ENCODE measurements around the gene ADORA2A.
A peak's percentile ranks its signal among the peaks of the same experiment; 100 is the strongest.
"Not testable (repeated sequence)": the region's sequence is repeated elsewhere in the genome, so short reads cannot be mapped to it uniquely, and the experiment has no call there.

Gene ADORA2A

DNA sequence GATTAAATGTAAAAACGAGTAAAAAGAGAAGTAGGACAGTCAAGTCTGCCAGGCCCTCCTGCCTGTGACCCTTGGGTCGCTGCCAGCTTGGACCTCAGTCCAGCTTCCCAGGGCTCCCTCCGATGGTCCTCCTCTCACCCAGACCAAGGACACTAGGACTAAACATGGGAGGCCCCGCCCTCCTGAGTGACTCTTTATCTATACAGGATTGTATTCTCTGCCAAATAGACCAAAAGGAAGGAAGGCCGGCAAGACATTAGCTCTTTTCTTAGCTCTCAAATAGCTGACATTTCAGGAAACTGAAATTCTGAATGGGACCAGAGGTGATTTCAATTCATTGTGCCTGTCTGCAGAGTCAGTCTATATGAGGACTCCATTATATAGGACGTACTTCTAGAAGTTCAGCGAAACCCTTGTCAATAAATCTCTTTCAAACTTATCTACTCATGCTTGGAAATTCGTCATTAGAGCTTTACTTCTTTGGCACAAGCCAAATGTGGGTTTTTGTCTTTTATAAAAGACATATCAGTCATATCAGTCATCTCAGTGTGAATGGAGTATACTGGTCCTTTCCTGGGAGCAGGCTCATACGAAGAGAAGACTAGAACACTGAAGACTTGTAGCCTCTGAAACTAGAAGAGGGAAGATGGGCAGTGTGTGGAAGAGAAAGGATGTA lies 28.5 kb downstream of the ADORA2A start:
- DNase-seq = no peak

DNA sequence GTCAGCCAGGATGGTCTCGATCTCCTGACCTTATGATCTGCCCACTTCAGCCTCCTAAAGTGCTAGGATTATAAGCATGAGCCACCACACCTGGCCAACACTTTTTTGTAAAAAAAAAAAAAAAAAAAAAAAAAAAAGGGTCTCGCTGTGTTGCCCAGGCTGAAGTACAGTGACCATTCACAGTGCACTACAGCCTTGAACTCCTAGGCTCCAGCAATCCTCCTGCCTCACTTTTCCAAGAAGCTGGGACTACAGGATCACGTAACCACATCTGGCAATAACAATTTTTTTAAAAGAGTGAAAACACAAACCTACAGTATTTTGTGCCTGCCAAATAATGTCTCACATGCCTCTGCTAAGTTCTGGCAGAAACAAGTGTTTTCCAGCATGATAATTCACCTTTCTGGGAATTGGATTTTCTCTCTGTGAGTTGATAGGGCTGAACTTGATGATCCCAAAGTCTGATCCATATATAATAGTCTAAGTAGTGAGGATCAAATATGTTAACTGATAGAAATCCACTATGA lies 30.6 kb downstream of the ADORA2A start:
- DNase-seq = no peak

DNA sequence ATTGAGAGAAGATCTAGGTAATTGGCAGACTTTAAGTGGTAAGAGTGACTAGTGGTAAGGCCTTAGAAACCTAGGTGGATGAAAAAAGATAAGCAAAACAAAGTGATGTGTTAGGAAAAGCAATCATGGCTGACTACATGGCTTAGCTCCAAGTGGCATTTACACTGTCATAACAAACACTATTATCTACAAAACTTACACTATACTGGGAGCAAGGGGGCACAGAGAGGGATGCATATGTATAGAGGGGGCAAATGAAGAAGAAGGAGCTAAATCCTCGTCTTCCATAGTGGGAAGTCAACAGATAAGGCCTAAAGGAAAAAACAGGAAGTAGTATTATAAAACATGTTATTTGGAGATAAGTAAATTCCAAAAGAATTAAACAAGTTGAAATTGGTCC lies 32.5 kb downstream of the ADORA2A start:
- DNase-seq = peak in 1 of 2 experiments; percentile 11

DNA sequence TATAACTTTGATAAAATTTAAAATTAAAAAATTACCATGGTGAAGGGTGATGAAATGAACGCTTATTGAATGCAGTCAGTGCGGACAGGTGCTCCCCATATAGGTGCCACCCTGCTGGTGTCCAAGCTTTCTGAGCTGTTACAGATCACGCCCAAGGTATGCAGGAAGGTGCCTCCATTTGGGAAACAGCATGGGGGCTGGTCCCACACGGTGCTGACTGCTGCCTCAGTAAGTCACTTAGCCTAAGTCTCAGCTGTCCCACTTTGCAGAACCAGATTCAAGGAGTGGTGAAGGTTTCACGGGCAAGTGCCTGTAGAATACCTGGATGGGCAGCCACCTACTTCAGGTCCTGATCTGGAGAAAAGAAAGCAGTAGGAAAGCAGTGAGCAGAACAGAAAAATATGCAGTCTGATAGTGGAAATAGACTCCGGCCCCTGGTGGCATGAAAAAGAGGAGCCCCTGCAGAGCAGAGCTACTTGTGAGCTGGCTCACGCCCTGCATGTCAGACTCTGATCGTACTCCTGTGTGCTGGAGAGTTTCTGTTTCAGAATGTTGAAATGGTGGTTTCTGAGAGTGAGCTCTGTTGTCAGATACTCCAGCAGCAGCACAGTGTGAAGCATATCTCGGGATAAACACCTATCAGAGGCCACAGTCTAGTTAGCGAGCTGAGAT lies 33.2 kb downstream of the ADORA2A start:
- no peak for DNase-seq

DNA sequence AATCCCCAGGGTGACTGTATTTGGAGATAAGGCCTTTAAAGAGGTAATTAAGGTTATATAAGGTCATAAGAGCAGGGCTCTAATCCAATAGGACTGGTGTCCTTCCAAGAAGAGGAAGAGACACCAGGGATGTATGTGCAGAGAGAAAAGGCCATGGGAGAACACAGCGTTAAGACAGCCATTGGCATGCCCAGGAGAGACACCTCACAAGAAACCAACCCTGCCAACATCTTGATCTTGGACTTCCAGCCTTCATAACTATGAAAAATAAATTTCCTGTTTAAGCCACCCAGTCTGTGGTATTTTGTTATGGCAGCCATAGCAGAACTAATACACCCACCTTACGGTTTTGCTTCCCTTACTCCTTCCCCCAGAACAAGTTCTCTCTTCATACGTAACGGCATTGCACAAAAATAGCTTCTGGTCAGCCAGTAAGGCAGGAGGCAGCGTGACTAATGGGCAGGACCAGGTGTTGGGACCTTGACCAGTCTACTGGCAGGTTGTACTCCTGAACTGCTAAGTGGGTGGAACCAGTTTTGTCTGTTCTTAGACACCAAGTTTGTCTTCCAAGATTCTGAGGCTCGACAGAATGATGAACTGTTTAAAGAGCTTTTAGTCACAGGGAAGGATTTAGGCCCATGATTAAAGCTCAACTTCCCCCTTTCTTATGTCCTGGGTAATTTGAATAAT lies 35.8 kb downstream of the ADORA2A start:
- DNase-seq = no peak

DNA sequence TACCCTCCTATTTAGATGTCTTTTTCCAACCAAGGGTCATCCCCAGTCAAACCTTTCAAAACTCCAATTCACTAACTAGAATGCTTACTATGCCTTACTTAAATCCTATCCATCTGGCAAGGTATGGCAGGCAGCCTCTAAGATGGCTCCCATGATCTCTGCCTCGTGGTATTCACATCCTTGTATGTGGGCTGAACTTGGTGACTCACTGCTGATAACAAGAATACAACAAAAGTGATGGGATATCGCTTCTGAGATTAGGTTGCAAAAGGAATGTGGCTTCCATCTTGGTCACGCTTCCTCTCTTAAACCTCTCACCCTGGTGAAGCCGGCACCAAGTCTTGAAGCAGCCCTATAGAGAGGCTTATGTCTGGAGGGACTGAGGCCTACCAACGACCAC lies 38.2 kb downstream of the ADORA2A start:
- DNase-seq = peak in 1 of 2 experiments; percentile 7

DNA sequence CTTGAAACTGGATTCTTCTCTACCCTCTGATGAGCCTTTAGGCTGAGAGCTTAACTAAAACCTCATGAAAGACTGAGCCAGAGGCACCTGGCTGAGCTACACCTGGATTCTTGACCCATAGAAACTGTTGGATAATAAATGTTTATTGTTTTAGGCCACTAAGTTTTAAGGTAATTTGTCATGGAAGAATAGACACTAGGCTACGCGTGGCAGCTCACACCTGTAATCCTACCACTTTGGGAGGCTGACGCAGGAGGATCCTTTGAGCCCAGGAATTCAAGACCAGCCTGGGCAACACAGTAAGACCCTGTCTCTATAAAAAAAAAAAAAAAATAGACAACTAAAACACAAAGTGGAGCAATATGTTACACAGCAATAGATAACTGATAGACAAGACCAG lies 38.6 kb downstream of the ADORA2A start:
- no peak for DNase-seq

DNA sequence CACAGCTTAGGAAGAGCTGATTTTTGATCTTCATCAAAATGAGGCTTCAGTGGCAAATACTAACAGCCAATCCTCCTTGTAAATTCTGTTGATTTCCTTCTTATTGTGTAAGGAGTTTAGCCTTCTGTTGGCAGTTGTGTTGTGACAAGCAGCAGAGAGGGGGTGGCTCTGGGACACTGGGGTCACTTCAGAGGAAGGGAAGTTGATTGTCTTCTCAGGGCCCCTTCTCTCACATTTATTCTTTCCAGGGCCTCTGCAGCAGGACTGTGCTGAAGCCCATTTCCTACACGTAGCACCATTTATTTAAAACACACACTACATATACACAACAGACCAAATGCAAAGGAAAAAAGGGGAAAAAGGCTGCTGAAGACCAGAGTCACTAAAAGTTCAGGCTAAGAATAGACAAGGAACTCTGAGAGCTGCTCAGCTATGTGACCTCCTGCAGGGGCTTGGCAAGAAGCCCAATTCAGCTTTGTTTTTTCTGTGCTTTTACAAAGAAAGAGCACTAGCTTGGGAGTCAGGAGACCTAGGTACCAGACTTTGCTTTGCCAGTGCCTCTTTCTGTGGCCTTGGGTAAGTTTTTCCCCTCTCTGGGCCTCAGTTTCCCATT lies 39.4 kb downstream of the ADORA2A start:
- DNase-seq = peak; percentile 69 to 77

DNA sequence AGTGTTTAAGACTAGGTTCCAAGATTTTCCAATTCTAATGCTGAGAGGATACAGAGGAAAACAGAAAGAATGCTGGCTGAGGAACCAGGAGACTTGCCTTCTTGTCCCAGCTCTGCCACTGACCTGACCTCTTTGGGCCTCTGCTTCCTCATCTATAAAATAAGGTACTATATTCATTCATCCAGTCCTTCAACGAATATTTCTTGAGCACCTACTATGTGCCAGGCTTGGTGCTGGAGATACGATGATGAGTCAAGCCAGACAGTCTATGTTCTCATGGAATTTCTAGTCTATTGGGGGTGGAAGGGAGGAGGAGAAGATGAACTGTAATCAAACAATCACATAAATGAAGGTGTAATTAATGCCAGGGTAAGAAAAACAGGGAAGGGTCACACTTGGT lies 39.9 kb downstream of the ADORA2A start:
- DNase-seq = no peak

DNA sequence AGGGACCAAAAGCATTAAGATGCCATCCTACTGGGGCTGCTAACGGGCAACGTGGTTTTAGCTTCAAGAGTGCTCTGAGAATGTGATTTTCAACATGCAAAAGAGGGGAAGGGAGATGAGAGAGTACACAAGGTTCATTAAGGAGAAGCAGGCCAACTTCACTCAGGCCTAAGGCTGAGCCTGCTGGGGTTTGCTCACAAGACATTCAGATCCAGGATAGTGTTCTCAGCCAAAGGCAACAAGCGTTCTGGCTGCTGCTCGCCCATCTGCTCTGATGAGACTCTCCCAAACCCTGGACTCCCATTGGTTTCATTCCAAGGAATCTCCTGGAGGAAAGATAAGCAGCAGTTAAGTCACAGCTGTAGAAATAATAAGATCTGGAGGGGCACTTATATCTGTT lies 44.2 kb downstream of the ADORA2A start:
- DNase-seq = no peak

DNA sequence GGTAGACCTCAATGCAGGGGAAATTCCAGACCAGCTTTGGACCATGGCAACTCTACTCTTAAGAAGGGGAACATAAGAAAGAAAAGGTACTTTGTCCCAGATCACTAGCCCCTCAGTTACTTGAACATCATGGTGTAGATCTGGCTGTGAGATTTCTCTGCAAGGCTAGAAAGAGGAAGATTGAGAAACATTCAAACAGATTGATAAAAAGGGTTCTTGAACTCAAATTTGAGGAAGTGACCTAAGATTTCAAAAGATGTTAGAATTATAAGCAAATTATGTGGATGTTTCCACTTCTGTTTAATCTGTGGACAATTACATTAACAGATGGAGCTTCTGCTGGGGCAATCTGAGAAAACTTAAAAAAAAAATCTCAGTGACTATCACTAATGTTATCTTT lies 45.9 kb downstream of the ADORA2A start:
- DNase-seq = peak; percentile 46 to 68

DNA sequence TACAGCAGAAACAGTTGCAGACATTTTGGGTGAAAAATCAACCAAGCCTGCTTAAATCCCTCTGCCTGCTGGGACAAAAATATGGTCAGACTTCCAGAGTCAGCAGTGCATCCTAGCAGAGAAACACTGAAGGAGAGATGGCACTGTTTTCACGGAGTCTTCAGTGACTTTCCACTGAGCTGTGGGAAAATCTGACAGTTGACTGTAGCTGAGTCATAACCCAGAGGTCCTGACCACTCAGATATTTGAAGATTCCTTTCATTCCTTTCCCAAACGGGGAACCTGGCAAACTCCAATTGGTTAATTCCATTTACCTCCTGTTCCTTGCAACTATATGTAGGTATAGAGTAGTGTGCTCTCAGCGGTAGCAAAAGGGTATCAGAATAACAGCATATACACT lies 46.8 kb downstream of the ADORA2A start:
- no peak for DNase-seq

DNA sequence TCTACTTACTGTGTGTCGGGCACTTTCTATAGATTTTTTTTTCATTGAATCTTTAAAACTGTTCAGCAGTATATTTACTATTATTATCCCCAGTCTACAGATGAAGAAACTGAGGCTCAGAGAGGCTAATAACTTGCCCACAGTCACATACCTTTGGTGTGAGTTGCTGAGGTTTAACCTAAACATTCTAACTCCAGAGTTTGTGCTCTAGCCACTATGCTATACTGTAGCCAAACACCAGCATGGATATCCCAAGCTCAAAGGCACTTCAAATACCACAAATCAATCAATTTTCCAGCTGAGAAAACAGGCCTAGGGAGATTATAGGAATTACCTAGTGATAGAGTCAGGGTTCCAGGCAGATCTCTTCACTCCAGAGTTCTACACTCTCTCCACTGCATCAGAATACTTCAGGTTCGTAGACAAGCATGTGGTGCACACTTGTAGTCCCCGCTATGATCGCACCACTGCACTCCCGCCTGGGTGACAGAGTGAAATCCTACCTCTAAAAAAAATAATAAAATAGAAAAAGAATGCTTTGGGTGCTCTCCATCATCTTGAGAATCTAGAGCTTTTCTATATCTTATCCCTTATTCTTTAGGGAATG lies 47.4 kb downstream of the ADORA2A start:
- DNase-seq = no peak

DNA sequence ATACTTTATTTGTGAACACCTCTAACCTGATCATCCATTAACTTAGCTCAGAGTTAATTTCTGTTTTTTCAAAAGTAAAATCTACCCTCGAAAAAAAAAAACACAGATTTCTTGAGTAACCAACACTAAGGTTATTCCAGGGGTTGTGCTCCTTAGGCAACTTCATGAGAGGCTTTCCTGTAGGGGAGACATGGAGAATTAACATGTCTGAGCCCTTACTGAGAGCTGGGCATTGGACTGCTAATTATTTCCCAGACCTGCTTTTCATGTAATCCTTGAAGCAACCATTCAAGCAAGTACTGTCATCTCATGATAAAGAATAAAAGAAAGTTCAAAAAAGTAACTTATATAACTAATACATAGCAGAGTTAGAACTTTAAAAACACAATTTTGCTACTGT lies 54.2 kb downstream of the ADORA2A start:
- no peak for DNase-seq

DNA sequence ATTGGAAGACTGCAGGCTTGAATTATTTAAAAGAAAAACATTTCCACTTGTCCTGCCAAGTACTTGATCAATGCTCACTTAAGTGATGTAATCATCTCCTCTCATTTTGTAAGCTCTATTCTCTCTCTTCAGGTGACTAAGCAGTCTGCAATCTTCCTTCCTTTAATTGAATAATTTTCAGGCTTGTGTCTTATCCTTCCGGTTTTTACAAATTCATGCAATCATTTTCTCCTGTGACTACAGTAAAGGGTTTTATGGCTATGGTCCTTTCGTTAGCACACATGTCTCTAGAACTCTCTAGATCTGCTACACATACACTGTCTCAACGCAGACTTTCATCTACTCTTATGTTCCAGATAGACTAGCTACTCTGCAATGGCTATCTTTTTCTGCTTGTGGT lies 55.2 kb downstream of the ADORA2A start:
- DNase-seq = peak; percentile 17 to 25

DNA sequence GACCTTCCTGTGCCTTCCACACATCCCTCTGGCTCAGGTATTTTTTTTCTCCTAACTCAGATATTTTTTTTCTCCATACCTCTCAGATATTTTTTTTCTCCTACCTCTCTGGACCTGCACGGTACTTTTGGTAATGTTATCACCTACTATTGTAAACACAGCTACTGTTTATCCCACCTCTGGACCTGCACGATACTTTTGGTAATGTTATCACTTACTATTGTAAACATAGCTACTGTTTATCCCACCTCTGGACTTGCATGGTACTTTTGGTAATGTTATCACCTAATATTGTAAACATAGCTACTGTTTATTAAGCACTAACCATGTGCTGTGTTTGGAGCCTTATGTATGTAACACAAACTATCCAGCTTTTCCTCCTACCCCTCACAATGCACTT lies 55.6 kb downstream of the ADORA2A start:
- no peak for DNase-seq

DNA sequence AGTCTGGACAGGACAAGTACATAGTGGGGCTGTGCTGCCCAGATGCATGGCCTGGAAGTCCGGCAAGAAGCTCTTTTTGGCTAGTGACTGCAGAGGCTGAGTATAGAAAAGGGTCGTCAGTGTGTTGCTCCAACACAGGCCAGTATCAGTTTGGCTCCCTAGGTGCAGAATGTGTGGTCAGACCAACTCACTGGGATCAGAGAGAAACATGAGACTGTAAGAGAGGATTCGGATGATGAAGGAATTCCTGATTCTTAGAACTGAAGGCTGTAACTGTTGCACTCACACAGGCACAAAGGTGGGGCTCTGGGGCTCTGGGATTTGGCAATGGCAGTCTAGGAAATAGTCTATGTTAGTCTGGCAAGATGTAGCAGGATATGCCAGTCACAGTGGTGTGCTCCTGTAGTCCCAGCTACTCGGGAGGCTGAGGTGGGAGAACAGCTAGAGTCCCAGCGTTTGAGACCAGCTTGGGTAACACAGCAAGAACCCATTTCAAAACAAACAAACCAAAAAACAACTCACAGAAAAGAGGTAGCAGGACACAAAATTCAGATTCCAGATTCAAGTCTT lies 56.7 kb downstream of the ADORA2A start:
- no peak for DNase-seq

DNA sequence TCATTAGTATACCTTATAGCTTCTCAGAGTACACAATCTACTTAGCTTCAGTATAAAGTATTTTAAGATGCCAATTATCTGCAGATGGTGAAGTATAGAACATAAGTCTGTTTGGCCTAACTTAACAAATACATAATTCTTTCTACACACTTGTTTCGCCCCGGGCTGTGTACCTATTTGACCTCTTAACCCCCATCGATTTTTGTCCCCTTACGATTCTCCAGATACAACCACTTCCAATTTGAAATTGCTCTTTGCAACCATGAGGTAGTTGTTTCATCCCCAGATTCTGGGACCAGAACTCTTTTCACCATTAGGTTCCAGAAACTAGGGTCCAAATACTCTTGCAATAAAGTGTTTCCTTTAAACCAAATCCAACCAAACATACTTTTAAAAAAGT lies 57.8 kb downstream of the ADORA2A start:
- no peak for DNase-seq

DNA sequence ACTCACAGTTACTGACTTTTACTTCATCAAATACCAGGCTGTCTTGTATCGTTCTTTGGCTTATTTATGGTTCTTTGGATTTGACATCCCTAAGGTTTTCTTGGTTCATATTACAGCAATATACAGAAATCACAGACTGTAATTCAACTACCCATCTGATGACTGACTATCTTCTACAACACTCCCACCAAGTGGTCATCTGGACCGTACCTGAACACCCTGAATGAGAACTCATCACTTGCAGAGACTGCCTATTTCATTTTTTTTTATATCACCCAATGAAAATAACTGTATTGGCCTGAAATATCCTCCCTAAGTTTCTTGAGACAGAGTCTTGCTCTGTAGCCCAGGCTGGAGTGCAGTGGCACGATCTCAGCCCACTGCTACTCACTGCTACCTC lies 58.2 kb downstream of the ADORA2A start:
- DNase-seq = no peak

DNA sequence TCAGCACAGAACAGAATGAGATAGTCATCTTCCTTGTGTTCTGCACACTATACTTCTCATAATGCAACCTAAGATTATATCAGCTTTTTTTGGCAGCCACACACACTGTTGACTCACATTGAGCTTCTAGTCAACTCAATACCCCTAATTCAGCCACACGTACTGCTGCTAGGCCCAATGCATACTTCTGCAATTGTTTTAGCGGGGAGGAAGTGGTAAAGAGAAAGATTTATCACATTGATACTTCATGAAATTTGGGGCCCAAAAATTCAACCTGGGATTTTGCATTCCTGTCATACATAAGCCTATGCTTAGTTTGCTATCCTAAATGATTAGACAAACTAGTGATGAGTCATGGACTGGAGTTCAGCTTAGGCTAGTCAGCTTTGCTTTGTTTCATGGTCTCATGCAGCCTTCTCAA lies 59.1 kb downstream of the ADORA2A start:
- peak; percentile 70 to 77 for DNase-seq

DNA sequence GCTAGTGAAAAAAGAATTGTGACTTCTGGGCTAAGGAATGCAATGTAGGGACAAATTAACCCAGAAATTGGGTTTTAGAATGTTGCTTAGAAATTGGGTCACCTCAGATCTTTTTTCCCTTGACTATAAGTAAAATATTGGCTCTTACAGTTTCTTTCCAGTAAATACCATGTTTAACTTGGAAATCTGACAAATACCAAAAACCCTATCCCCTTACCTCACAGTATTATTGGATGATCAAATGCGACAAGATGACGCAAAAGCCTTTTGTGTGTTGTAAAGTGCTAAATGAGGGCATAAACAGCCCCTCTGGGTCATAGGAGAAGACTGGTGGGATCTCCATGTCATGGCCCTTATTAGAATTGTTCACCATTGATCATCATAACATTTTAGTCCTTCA lies 61.6 kb downstream of the ADORA2A start:
- DNase-seq = no peak

DNA sequence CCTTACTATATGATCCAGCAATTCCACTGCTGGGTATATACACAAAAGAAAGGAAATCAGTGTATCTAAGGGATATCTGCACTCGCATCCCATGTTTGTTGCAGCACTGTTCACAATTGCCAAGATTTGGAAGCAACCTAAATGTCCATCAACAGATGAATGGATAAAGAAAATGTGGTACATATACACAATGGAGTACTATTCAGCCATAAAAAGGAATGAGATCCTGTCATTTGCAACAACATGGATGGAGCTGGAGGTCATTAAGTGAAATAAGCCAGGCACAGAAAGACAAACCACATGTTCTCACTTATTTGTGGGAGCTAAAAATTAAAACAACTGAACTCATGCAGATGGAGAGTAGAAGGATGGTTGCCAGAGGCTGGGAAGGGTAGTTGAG lies 62.0 kb downstream of the ADORA2A start:
- DNase-seq = not testable (repeated sequence)
